Measurements from ENCODE around the gene A4GALT. TPM values are rescaled to one million over a fixed set of nuclear protein-coding genes. Genes with fewer than 3 reads are reported as not detected.
"Not testable (repeated sequence)": the region's sequence is repeated elsewhere in the genome, so short reads cannot be mapped to it uniquely, and the experiment has no call there.

Gene A4GALT
- total and polyA plus RNA-seq, 3 donors from 2014 or later, result 13.5 to 17.3 (median 15.7) TPM

GRCh38 chr22:42670921-42671709, 49.6 kb downstream of the A4GALT start:
- intact Hi-C loops (cut with DNase I; ENCODE audit: low total_unique reads), result no loop called here
- WGBS, 2 donors, result 79 to 80% methylated on average over 17 to 19 of the region's 19 CpGs
- no peak for DNase-seq
- TF ChIP-seq POLR2A (IDR thresholded peaks at IDR 0.05) (no peak), CTCF (IDR thresholded peaks at IDR 0.05) (no peak)
- peaks cover 15% of the 10 kb centered on the region for H3K4me1 ChIP-seq
- H3K27ac ChIP-seq, result no peak overlapping the region
- H3K9me3 ChIP-seq, result no peaks in the 10 kb centered on the region
- H3K27me3 ChIP-seq, result no peaks in the 10 kb centered on the region
- H3K36me3 ChIP-seq (ENCODE audit: low read depth, missing control alignments), result no peaks in the 10 kb centered on the region
- H3K4me3 ChIP-seq, result no peak overlapping the region

- TF ChIP-seq POLR2A (IDR thresholded peaks at IDR 0.05), result no peak
- TF ChIP-seq CTCF (IDR thresholded peaks at IDR 0.05), result no peak
- DNase-seq, result no peak
- no peak overlapping the region for H3K4me3 ChIP-seq
- intact Hi-C loops (cut with DNase I; ENCODE audit: low total_unique reads), result no loop called here
- no peaks in the 10 kb centered on the region for H3K27me3 ChIP-seq
- H3K4me1 ChIP-seq, result peaks cover 10% of the 10 kb centered on the region
- H3K27ac ChIP-seq, result no peak overlapping the region
- no peaks in the 10 kb centered on the region for H3K9me3 ChIP-seq
- WGBS, 2 donors, result 75 to 89% methylated on average over 4 of the region's 4 CpGs
- no peaks in the 10 kb centered on the region for H3K36me3 ChIP-seq (ENCODE audit: low read depth, missing control alignments)
Observed at GRCh38 chr22:42670046-42670445, 50.6 kb downstream of the A4GALT start.

- intact Hi-C loops (cut with DNase I; ENCODE audit: low total_unique reads); H3K9me3 ChIP-seq; H3K4me1 ChIP-seq; DNase-seq; H3K36me3 ChIP-seq (ENCODE audit: low read depth, missing control alignments); H3K27me3 ChIP-seq; H3K27ac ChIP-seq; H3K4me3 ChIP-seq: not testable (repeated sequence)
- WGBS, 2 donors, result 84 to 88% methylated on average over 3 of the region's 3 CpGs
Observed at GRCh38 chr22:42666393-42666792, 54.3 kb downstream of the A4GALT start.

GRCh38 chr22:42664976-42665831, 55.5 kb downstream of the A4GALT start:
- intact Hi-C loops (cut with DNase I; ENCODE audit: low total_unique reads), result no loop called here
- no peak for TF ChIP-seq CTCF (IDR thresholded peaks at IDR 0.05)
- no peak for TF ChIP-seq POLR2A (IDR thresholded peaks at IDR 0.05)
- Histone ChIP-seq H3K27ac (no peak overlapping the region), H3K9me3 (no peaks in the 10 kb centered on the region), H3K27me3 (no peaks in the 10 kb centered on the region), H3K4me3 (no peak overlapping the region), H3K36me3 (ENCODE audit: low read depth, missing control alignments) (no peaks in the 10 kb centered on the region), H3K4me1 (no peaks in the 10 kb centered on the region)
- DNase-seq, result no peak
- 74 to 76% methylated on average over 8 to 11 of the region's 11 CpGs for WGBS, 2 donors
